Measurements from ENCODE around the gene RFPL4AL1. TPM values are rescaled to one million over a fixed set of nuclear protein-coding genes. Genes with fewer than 3 reads are reported as not detected.

The RFPL4AL1 gene
- not detected in 2 replicates for total RNA-seq

DNA sequence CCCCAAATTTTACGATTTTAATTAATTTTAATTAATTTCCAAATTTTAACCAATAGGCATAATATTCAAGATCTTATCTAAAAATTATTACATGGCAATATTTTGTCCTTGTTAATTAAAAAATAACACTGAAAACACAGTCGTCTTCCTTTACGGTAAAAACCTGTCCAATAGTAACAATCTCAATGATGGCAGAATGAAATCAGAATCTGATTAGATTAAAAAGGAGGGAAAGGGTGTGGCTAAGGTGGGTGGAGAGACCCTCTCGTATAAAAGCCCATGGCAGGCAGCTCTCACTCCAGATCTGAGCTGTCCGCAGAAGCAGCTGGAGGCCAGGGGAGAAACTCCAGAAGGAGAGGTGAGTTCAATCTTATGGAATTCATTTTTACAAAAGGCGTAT, at the start of gene RFPL4AL1:
RFPL4AL1 (plus strand) TSS at position 301 of the 400 bp plus-strand sequence. CDS start 2,687 bp downstream, outside the sequence.

DNA sequence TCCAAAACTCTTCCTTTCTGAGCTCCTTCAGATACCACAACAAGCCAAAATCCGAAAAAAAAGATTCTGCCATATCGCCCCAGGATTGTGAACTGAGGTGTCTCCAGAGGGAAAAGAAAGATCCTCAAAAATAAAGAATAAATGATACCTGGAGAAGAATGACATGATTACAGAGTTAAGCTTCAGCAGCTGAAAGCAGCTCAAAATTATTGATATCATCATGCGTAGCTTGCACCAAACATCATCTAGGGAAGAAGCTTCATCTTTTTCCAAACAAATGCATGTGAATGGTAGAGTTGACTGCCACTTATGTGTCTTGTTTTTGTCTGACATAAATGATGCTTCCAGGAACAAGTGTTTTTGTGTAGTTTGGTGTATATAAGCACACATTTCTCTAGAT, 30.6 kb upstream of the RFPL4AL1 start, which contains the start of gene NLRP9:
NLRP9 (minus strand) TSS at position 101 of the 400 bp plus-strand sequence; CDS start at position 73, 28 bp downstream.

DNA sequence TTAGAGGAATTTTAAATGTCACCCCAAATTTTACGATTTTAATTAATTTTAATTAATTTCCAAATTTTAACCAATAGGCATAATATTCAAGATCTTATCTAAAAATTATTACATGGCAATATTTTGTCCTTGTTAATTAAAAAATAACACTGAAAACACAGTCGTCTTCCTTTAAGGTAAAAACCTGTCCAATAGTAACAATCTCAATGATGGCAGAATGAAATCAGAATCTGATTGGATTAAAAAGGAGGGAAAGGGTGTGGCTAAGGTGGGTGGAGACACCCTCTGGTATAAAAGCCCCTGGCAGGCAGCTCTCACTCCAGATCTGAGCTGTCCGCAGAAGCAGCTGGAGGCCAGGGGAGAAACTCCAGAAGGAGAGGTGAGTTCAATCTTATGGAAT, 10.1 kb upstream of the RFPL4AL1 start, which contains the start of gene RFPL4A:
RFPL4A (plus strand) TSS at position 301 of the 400 bp plus-strand sequence. CDS start 2,704 bp downstream, outside the sequence.

Other genes starting within 250 kb of the RFPL4AL1 start
- gene SBK2, start 232.0 kb upstream of the RFPL4AL1 start, total RNA-seq = not detected in 2 replicates
- gene SBK3, start 223.6 kb upstream of the RFPL4AL1 start, total RNA-seq = 0.58 TPM in 1 of 2 replicates, not detected in the other
- gene ZNF579, start 188.3 kb upstream of the RFPL4AL1 start, total RNA-seq = 6.1 and 6.6 TPM in 2 replicates
- gene FIZ1, start 169.6 kb upstream of the RFPL4AL1 start, total RNA-seq = 1.9 and 3.2 TPM in 2 replicates
- 10.5 and 35.7 TPM in 2 replicates for gene ZNF524, start 168.8 kb upstream of the RFPL4AL1 start, total RNA-seq
- 2.6 and 3.5 TPM in 2 replicates for gene ZNF865, start 163.5 kb upstream of the RFPL4AL1 start, total RNA-seq
- 3.7 and 6.6 TPM in 2 replicates for gene ZNF784, start 144.6 kb upstream of the RFPL4AL1 start, total RNA-seq
- 5.8 and 10.4 TPM in 2 replicates for gene ZNF580, start 128.1 kb upstream of the RFPL4AL1 start, total RNA-seq
- 19.9 and 23.0 TPM in 2 replicates for gene ZNF581, start 125.5 kb upstream of the RFPL4AL1 start, total RNA-seq
- gene CCDC106, start 120.9 kb upstream of the RFPL4AL1 start, total RNA-seq = 8.3 and 11.5 TPM in 2 replicates
- 201 and 229 TPM in 2 replicates for gene U2AF2, start 114.1 kb upstream of the RFPL4AL1 start, total RNA-seq
- gene EPN1, start 93.9 kb upstream of the RFPL4AL1 start, total RNA-seq = 104 and 157 TPM in 2 replicates
- not detected in 2 replicates for gene NLRP9, start 30.7 kb upstream of the RFPL4AL1 start, total RNA-seq
- not detected in 2 replicates for gene RFPL4A, start 10.0 kb upstream of the RFPL4AL1 start, total RNA-seq
- not detected in 2 replicates for gene NLRP11, start 62.9 kb downstream of the RFPL4AL1 start, total RNA-seq
- not detected in 2 replicates for gene NLRP4, start 67.4 kb downstream of the RFPL4AL1 start, total RNA-seq
- gene NLRP13, start 163.2 kb downstream of the RFPL4AL1 start, total RNA-seq = not detected in 2 replicates
- not detected in 2 replicates for gene NLRP8, start 178.7 kb downstream of the RFPL4AL1 start, total RNA-seq
- gene NLRP5, start 217.7 kb downstream of the RFPL4AL1 start, total RNA-seq = not detected in 2 replicates

Measured in myometrial cell (primary cell).